GM10847 (cell line): ENCODE data around the gene ZNG1A.
"Not testable (repeated sequence)": the region's sequence is repeated elsewhere in the genome, so short reads cannot be mapped to it uniquely, and the experiment has no call there.

Source experiments
- POLR2A ChIP-seq: IDR thresholded peaks from 2 replicates; pipeline ENCODE4 v1.6.1; 2011; ENCODE audit not compliant: insufficient read length; ENCODE audit errors: extremely low read depth

Gene ZNG1A

DNA sequence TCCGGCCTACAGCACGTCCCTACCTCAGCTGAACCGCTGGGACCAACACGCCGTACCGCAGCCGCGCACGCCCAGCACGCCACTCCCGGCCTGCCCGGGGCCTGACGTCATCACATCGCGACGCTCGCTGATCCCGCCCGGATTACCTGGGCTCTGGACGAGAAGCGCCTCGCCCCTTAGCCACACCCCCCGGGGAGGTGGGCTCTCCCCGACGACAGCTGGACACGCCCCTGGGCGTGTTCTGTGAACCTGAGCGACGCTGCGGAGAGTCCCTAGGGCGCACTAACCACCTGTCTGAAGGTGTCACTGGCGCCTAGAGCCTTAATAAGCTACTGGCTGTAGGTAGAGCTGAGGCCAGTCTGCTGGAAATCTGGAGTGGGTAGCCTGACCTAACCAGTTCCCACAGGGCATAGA is at the start of gene ZNG1A:
Gene ZNG1A, minus strand, starts transcription at position 87 of the 414 bp plus-strand sequence. CDS start 87 bp downstream, outside the sequence.
- TF ChIP-seq POLR2A: not testable (repeated sequence)

DNA sequence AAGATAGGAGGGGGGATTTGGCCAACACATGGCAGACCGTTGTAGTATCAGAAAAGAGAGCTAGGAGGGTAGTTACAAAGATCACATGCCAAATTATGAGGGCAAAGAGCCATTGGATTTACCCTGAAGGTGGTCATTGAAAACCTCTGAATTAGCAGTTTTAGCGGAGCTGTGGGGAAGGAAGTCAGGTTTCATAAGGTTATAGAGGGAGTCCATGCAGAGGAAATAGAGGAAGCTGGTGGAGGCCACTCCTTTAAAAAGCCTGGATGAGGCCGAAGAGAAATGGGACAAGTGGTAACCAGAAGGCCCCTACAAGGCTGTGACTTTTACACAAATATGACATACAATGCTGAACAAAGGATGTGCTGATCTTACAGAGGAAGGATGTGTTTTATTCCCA is 49.0 kb upstream of the ZNG1A start:
- no peak for TF ChIP-seq POLR2A

DNA sequence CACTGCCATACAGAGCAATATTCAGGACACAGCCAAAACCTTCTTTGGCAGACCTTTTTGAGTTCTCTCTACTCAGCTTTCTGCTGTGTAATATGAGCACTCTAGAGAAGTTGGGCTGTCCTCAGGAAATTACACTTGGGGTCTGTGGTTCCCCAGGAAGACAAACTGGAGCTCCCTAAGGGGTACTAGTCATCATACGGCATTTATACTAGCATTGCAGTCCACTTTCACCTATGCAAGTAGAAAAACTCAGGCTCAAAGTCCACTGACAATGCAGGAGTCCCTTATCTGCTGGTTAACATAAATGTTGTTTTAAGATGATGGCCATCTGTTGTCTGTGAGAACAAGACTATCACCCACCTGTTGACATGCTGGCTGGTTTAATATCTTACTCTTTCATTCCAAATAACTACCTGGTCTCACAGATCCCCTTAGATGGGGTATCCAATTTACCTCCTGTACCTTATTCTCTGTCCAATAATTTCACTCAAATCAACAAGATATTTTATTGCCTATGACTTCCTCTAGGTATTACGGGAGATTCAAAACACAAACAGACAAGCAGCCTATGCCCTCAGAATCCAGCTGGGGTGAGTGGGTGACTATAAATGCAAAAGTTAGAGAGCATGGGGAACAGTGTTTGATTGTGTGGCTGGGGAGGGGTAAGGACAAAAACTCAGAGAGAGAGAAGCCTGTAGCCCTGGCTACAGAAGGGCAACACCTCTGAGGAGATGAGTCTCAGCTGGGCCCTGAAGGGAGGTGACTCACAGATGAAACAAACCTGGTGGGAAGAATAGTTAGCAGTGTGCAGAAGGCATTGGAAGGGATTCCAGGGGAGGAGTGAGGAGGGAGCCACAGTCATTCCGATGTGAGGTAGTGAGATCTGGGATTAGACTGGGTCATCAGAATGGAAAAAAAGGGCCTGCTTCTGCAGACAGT is 46.0 kb upstream of the ZNG1A start:
- TF ChIP-seq POLR2A: no peak

DNA sequence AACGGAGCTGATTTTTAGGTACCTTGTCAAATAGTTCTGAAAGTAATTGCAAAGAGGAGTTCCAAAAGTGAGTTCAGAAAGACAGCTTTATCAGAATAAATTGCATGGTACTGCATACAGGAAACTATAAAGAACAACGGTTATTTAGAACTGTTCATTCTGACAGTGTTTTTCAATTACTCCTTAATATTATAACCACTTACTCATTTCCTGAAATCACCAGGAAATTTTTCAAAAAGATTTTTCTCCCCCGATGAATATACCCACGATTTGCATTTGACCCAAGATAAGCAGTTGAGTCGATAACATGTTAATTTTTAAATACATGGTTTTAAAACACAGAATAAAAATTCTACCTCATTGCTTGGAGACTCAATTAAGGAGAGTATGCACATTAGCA is 45.2 kb upstream of the ZNG1A start:
- TF ChIP-seq POLR2A: no peak

DNA sequence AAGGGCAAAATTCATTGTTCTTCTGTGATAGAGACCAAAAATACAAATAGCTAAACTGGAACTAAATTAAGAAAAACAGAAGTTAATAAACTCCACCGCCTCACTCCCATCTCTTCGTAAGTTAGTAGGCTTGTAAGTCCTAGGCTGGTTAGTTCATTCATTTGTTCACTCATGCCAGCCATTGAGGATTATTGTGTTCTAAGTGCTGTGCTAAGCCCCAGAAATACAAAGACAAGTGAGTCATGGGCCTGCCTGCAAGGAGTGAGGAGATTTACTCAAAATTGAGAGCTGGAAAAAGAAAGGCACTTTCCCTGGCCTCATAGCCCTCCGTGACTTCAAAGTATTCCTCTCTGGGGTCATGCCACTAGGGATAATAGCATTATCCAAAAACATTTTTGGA is 44.3 kb upstream of the ZNG1A start:
- no peak for TF ChIP-seq POLR2A

DNA sequence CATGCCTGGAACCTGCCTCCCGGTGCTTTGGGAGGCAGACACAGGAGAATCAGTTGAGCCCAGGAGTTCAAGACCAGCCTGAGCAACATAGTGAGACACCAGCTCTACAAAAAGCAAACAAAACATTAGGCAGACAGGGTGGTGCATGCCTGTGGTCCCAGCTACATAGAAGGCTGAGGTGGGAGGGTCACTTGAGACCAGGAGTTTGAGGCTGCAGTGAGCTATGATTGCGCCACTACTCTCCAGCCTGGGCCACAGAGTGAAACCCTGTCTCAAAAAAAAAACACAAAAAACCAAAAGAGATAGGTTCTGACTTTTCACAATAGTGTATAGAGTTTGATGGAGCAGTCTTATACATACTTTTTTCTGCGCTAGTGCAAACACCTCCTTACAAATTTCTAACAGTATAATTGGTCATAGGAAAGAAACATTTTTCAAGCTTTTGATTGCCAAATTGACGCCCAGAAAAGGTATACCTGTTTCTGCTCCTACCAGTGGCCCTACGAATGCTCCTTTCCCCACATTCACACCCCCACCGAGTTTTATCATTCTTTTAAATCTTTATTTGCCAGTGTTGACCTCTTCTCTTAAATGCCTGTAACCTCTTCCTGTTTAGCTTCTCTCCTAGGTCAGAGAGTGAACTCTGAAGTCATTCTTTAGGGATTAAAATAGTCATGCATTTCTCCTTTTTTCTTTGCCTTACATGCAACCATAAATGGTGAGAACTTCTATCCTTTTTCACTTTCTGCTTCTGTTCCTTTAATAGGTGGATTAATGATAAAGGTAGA is 43.3 kb upstream of the ZNG1A start:
- TF ChIP-seq POLR2A: no peak

DNA sequence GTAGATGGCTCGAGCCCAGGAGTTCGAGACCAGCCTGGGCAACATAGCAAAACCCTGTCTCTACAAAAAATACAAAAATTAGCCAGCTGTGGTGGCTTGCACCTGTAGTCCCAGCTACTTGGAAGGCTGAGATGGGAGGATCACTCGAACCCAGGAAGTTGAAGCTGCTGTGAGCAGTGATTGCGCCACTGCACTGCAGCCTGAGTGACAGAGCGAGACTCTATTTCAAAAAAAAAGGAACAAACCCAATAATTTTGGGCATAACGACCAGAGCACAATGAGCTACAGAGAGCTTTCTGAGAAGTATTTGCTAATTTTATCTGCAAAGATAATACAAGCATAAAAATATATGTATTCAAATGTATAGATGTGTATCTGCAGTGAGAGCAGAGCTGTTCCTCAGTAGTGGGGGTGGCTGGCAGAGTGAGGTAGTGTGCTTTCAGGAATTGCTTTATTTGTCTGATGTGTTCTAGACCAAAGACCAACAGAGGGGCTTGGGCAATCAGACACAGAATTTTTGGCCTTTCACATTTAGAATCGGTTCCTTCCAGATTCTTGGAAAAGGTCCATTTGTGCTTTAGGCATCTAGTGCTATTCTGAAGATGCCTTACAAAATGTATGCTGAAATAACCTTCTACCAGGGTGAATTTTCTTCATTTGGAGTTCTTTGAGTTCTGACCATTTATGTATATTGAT is 41.0 kb upstream of the ZNG1A start:
- no peak for TF ChIP-seq POLR2A

DNA sequence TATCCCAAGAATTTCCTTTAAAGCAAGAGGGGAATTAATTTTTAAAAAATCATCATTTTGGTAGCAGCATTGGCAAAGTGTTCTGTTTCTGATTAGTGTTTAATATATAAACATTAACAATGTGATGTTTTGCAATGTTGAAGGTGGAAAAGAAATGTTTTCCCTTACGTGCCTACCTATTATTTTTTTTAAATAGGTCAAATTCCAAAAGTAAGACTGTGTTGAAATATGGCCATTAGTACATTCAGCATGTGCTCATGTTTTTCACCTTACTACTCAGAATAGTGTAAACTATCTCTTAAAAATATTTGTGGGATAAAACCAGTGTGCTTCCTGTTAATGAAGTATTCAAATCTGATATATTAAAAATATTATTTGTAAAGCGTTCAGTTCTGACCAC is 39.1 kb upstream of the ZNG1A start:
- TF ChIP-seq POLR2A: no peak

DNA sequence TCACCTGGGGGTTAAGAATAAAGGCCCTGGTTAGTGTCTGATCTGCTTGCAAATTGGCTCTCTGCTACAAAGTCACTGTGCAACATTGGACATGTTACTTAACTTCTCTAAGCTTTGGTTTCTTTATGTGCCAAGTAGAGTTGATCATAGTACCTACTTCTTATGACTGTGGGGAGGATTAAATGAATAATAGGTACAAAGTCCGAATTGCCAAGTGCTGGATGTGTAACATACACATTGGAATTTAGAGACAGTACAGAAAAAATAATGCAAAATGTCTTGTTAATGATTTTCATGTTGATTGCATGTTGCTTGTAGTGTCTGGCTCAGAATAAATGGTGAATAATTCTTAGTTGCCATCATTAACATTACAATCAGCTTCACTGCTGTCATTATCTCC is 38.0 kb upstream of the ZNG1A start:
- TF ChIP-seq POLR2A: no peak

DNA sequence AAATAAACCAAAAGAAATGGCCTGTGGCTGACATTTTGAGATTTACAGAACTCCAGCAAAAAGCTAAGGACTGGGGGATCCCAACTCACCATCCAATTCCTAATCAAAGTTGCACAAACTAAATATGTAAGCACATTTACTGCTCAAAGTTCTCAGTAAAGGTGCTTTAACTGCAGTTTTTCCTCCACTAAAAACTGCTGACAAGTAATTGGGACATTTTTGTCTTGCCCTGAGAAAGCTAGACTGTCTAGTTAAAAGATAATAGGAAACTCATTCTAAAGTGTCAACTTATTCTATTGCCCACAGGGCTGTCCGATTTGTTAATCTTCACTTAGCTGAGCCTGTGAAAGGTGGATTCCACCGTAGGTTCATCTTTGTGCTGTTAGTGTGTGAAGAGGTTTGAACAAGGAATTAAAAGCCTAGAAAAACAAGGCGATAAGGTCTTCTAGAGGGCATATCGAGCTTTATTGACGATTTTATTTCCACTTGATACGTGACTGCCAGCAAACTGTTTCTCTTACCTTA is 36.8 kb upstream of the ZNG1A start:
- TF ChIP-seq POLR2A: no peak

DNA sequence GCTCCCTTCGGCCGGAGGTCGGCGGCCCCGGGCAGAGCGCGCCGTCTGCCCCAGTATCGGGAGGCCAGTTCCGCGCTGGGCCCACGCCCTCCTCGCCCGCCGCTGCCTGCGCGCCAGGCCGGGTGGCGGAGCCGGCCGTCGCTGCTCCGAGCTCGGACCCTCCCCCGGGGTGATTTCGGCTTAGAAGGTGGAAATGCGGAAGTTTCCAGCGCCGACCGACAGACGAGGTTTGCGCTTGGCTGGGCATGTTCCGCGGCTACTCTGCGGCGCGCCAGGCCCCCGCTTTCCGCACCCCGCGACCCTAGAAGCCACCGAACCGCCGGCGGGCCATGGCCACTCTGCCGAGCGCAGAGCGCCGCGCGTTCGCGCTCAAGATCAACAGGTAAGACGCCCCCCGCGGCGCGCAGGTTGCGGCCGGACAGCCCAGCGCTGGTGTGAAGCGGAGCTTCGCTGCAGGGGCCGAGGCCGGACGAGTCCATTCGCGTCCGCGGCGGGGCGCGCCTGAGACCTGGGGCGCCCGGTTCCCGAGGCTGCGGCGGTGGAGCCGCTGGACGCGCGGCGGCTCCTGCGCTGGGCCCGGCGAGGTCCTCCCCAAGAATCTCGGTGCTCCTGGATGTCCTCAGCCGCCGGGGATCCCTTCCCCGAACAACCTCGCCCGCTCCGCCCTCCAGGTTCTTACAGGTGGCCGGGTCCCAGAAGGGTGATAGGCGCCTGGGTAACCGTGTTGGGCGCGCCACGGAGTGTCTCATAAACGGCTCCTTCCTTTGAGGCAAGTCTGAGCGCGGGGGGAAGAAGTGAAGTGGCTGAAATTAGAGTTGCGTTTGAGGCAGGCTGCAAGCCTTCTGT is 36.0 kb upstream of the ZNG1A start, which contains the start of gene DOCK8:
Gene DOCK8, plus strand, starts transcription at position 218 of the 846 bp plus-strand sequence. Its CDS starts 112 bp downstream, at position 330.
- peak; percentile 28 for TF ChIP-seq POLR2A

DNA sequence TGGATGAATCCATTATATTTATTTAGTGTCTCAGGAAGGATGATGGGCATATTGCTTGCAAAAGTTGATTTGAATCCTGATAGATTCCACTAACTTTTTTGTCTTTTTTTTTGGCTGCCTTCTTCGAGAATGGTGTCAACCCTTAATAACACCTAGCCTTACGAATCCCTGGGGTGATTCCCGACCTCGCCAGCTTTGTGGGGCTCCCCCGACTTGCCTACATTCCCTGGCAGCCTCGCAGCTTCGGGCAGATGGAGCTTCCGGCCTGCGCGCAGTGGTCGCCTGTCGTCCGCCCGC is 35.4 kb upstream of the ZNG1A start:
- TF ChIP-seq POLR2A: no peak

DNA sequence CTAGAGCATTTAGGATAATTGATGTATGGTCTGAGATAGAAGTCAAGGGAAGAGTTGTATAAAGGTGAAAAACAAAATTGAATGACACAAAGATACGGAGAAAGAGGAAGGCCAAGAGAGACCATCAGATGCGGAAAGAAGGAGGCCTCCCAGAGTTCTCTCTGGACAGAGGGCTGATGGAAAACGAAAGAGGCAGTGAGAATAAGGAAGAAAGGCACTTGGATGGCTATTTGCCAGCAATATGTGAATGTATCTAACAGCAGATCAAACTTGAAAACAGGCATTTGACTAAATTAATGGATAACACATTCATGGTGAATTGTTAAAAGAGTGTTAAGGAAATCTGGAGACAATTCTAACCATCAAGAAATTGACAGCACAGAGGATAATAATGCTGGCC is 33.4 kb upstream of the ZNG1A start:
- no peak for TF ChIP-seq POLR2A

DNA sequence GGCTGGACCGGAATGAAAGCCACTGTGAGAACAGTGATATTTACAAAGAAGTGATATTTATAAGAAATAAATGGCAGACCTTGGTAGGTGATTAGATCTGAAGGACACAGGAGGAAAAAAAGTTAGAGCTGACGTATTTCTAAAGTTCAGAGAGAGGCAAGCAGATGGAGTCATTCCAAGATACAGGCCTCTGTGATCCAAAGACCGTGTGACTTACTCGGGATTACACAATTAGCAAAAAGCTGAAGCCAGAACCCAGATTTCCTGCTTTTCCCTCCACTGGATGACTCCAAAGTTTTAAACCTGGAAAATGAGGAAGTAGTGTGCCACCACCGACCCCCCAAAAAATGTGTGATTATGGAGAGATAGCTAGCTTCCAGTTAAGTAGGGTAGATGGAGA is 32.7 kb upstream of the ZNG1A start:
- no peak for TF ChIP-seq POLR2A
